Right lobe of liver (tissue), 6 donors: Measurements from ENCODE around the gene NSMF. TPM values are rescaled to one million over a fixed set of nuclear protein-coding genes. Genes with fewer than 3 reads are reported as not detected.

Source experiments
- ATAC-seq, 4 donors: fragments of 200-7000 bp; cut with Tn5 transposase; one replicate each; pipeline ENCODE4 v1.9.1; 2020; ENCODE audit warnings: mild to moderate bottlenecking in 4 of 4, moderate library complexity in 4 of 4
- DNase-seq, 3 donors: peaks; one replicate each; pipeline ENCODE4 v3.0.0-alpha.2; 2020
- H3K27ac ChIP-seq, 3 donors: fragments of 200-600 bp; one replicate each; pipeline ENCODE4 v1.8.0; 2022
- H3K27me3 ChIP-seq, 2 donors: fragments of 200-600 bp; one replicate each; pipeline ENCODE4 v1.8.0; 2022
- H3K36me3 ChIP-seq, 4 donors: fragments of 200-600 bp; sonication (generic) in 1 of 4; one replicate each; pipeline versions ENCODE4 v1.5.1 to v1.8.0; 2017 to 2022; ENCODE audit warnings: control low read depth in 1 of 4
- H3K4me1 ChIP-seq, 4 donors: fragments of 200-600 bp; sonication (generic) in 1 of 4; one replicate each; pipeline versions ENCODE4 v1.5.1 to v1.8.0; 2017 to 2022; ENCODE audit warnings: control low read depth in 1 of 4
- H3K4me3 ChIP-seq, 3 donors: fragments of 200-600 bp; one replicate each; pipeline ENCODE4 v1.8.0; 2022
- H3K9me3 ChIP-seq, 4 donors: fragments of 200-600 bp; sonication (generic) in 1 of 4; one replicate each; pipeline versions ENCODE4 v1.5.1 to v1.8.0; 2017 to 2022; ENCODE audit warnings: control low read depth in 1 of 4
- POLR2A ChIP-seq: fragments of 450-650 bp; IDR thresholded peaks from one replicate; pipeline ENCODE4 v1.6.1; 2017; ENCODE audit warnings: antibody characterized with exemption, mild to moderate bottlenecking
- WGBS: methylation state at CpG from one replicate; pipeline ENCODE4 v1.1.6; 2018; ENCODE audit warnings: low coverage, low lambda C conversion rate; ENCODE audit not compliant: insufficient coverage; ENCODE audit errors: missing lambda C conversion rate; 5-methylcytosine and 5-hydroxymethylcytosine counted together
- intact Hi-C, 2 donors: fragments of 100-400 bp; cut with DNase I; formaldehyde crosslinking; loops; one replicate each; pipeline versions ENCODE4 v1.11.2 to v1.14.1; 2022
- total RNA-seq, 6 experiments: library from RNA; depleted of rRNA in 2 of 6; stranded (reverse); fragments of >200 nt in 2 of 6; fragmentation: NEBNext Ultra II Directional in 3 of 6; extraction: Animal tissue kit (Norgen Biotek cat#: 25700) in 3 of 6; gene quantifications; one replicate each; pipeline versions ENCODE4 v1.1.0 to v1.2.4, GENCODE V29; 2016 to 2023
- TF ChIP-seq, protein P1 (sequence below), 4 donors: fragments of 200-600 bp in 3 of 4; fragments of 450-650 bp in 1 of 4; IDR thresholded peaks; one replicate each; pipeline versions ENCODE4 v1.5.1 to v1.8.0; 2016 to 2022; ENCODE audit warnings: antibody characterized with exemption in 4 of 4, mild to moderate bottlenecking in 2 of 4
- donor health status: DM: no; HTN: yes; CAD: no.
- donor health status: DM: no; HTN: no; CAD: no.
- donor health status: DM: no; HTN: no; CAD: no.
- donor health status: DM: no; HTN: yes; CAD: no.
- donor health status: DM: no; HTN: yes; CAD: no.

NSMF gene
- total RNA-seq, 6 experiments from 2014 or later = 15.6 to 55.4 (median 20.1) TPM

GRCh38 chr9:137409515-137409914 is 49.6 kb downstream of the NSMF start:
- intact Hi-C loops = loop anchor here (5.0 to 10.0 kb wide), 2 partner anchors 105 to 112 kb away; partner anchors contain the start of gene NRARP (in 1 of the 2)
- WGBS = 96% methylated on average over 6 of the region's 11 CpGs
- no peaks in the 10 kb centered on the region for H3K27me3 ChIP-seq
- H3K4me1 ChIP-seq = peaks cover 0 to 12% (median 5%) of the 10 kb centered on the region in 4 donors
- TF ChIP-seq POLR2A = no peak
- TF ChIP-seq, protein P1, sequence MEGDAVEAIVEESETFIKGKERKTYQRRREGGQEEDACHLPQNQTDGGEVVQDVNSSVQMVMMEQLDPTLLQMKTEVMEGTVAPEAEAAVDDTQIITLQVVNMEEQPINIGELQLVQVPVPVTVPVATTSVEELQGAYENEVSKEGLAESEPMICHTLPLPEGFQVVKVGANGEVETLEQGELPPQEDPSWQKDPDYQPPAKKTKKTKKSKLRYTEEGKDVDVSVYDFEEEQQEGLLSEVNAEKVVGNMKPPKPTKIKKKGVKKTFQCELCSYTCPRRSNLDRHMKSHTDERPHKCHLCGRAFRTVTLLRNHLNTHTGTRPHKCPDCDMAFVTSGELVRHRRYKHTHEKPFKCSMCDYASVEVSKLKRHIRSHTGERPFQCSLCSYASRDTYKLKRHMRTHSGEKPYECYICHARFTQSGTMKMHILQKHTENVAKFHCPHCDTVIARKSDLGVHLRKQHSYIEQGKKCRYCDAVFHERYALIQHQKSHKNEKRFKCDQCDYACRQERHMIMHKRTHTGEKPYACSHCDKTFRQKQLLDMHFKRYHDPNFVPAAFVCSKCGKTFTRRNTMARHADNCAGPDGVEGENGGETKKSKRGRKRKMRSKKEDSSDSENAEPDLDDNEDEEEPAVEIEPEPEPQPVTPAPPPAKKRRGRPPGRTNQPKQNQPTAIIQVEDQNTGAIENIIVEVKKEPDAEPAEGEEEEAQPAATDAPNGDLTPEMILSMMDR (IDR thresholded peaks at IDR 0.05) = no peak
- H3K4me3 ChIP-seq = no peak overlapping the region
- DNase-seq = no peak
- no peak for ATAC-seq
- H3K9me3 ChIP-seq = no peaks in the 10 kb centered on the region
- H3K36me3 ChIP-seq = no peaks in the 10 kb centered on the region
- no peak overlapping the region for H3K27ac ChIP-seq

DNA sequence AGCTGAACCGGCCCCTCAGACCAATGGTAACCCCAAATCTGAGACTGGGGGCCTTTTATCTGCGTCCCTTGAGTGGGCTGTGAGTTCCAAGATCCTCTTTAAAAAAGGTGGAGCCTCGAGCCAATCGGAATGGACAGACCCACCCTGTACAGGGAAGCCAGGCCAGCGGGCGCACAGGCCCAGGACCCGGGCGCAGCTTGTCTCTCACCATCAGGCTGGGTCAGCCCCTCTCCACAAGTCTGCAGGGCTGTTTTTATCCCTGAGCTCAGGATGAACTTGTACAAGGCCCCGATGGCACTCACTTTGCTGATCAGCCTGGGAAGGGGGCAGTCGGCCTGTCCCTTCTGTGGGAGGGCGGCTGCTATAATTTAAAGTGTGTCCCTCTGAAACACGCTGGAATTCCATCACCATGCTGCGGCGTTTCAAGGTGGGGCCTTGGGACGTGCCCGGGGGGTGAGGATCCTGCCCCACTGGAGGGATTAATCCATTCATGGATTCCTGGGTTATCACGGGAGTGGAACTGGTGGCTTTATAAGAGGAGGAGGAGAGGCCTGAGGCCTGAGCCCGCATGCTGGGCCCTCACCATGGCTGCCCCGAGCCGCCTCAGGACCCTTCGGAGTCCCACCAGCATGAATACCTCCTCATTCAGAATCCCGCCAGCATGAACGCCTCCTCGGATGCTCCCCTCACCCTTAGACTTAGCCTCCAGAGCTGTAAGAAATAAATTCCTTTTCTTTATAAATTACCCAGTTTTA is 50.3 kb downstream of the NSMF start:
- TF ChIP-seq POLR2A = no peak
- TF ChIP-seq, protein P1 (IDR thresholded peaks at IDR 0.05) = no peak
- intact Hi-C loops = loop anchor here (5.0 to 10.0 kb wide), 2 partner anchors 104 to 112 kb away; partner anchors contain the start of gene NRARP (in 1 of the 2)
- Histone ChIP-seq H3K9me3 (no peaks in the 10 kb centered on the region), H3K36me3 (no peaks in the 10 kb centered on the region), H3K4me1 (peaks cover 0 to 12% (median 5%) of the 10 kb centered on the region in 4 donors), H3K27me3 (no peaks in the 10 kb centered on the region), H3K4me3 (no peak overlapping the region), H3K27ac (no peak overlapping the region)
- 81% methylated on average over 8 of the region's 24 CpGs for WGBS
- no peak for ATAC-seq
- DNase-seq = no peak

- 44% methylated on average over 19 of the region's 31 CpGs for WGBS
- H3K4me3 ChIP-seq = no peak overlapping the region
These were observed 51.4 kb downstream of the NSMF start for GRCh38 chr9:137407590-137408300.

DNA sequence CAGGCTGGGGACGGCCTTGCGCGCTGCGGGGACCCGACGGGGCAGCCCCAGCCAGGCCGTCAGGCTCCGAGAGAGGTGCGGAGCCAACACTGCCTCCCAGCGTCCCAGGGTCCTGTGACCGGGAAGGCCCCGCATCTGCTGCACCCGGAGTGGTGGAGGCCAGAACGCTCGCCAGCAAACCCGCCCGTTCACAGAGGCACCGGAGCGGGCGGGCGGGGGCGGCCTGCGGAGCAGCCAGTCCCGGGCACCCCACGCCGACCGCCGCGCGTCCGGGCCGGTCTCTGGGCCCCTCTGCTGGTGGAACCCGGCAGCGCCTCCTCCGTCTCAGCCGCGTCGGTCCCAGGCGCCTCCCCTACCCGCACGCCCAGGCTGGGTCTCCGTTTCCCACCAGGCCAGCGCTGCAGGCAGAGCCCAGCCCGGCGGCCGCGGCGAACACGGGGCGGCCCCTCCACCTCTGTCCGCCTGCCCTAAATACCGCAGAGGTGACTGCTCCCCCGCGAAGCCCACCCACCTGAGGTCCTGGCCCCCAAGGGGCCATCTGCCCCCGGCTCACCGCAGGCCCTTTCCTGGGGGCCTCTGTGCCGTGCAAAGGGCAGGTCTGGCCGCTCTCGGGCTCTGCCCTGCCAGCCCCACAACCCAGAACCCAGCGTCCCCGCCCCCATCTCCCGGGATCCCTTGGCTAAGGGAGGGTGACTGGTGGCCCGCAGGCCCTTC is 52.1 kb downstream of the NSMF start:
- DNase-seq (peak; percentile 65 to 78 (median 69)), ATAC-seq (peak; percentile 86 to 94 (median 90))
- TF ChIP-seq, protein P1 (IDR thresholded peaks at IDR 0.05) = peak; percentile 75 to 86 (median 83)
- no peak for TF ChIP-seq POLR2A
- intact Hi-C loops = loop anchor here (5.0 to 10.0 kb wide), 2 partner anchors 102 to 110 kb away; partner anchors contain the start of gene NRARP (in 1 of the 2)
- Histone ChIP-seq H3K9me3 (no peaks in the 10 kb centered on the region), H3K4me3 (peak overlapping the region; percentile 25 to 48 (median 31)), H3K27me3 (no peaks in the 10 kb centered on the region), H3K36me3 (no peaks in the 10 kb centered on the region), H3K27ac (no peak overlapping the region), H3K4me1 (peaks cover 0 to 12% (median 5%) of the 10 kb centered on the region in 4 donors)
- WGBS = 0% methylated on average over 11 of the region's 63 CpGs

More at GRCh38 chr9:137407590-137408300, 51.4 kb downstream of the NSMF start:
- no peaks in the 10 kb centered on the region for H3K9me3 ChIP-seq
- no peaks in the 10 kb centered on the region for H3K36me3 ChIP-seq
- intact Hi-C loops = loop anchor here (5.0 to 10.0 kb wide), 2 partner anchors 103 to 110 kb away; partner anchors contain the start of gene NRARP (in 1 of the 2)
- DNase-seq (no peak), ATAC-seq (peak in 1 of 4 donors; percentile 5)
- H3K27me3 ChIP-seq = no peaks in the 10 kb centered on the region
- TF ChIP-seq POLR2A = no peak
- TF ChIP-seq, protein P1 (IDR thresholded peaks at IDR 0.05) = no peak
- no peak overlapping the region for H3K27ac ChIP-seq
- H3K4me1 ChIP-seq = peaks cover 0 to 12% (median 5%) of the 10 kb centered on the region in 4 donors
